ENCODE measurements around the gene RIC8B. TPM values are rescaled to one million over a fixed set of nuclear protein-coding genes. Genes with fewer than 3 reads are reported as not detected.

Gene RIC8B
- total and polyA plus RNA-seq, 2 of the 13 experiments (the other 11 are each of a cell fraction or from before 2014, with no cell fraction given) = 5.1 to 7.5 TPM

GRCh38 chr12:106855221-106855758 lies 80.8 kb downstream of the RIC8B start (continued):
- TF ChIP-seq ZNF281 (CRISPR knock-in tag; IDR thresholded peaks at IDR 0.05; ENCODE audit: borderline replicate concordance) (peak; percentile 18; the same call in 1 of the 2 replicates), MXD3 (CRISPR knock-in tag; IDR thresholded peaks at IDR 0.05) (no peak), ZNF282 (IDR thresholded peaks at IDR 0.05; ENCODE audit: partially characterized antibody) (no peak), ZNF207 (IDR thresholded peaks at IDR 0.05; ENCODE audit: borderline replicate concordance) (no peak), ZNF749 (CRISPR knock-in tag; IDR thresholded peaks at IDR 0.05; ENCODE audit: borderline replicate concordance) (no peak), ZNF224 (CRISPR knock-in tag; IDR thresholded peaks at IDR 0.05) (no peak), NFYC (CRISPR knock-in tag; IDR thresholded peaks at IDR 0.05) (no peak), ZNF432 (CRISPR knock-in tag; IDR thresholded peaks at IDR 0.05; ENCODE audit: borderline replicate concordance) (no peak), RFXANK (CRISPR knock-in tag; IDR thresholded peaks at IDR 0.05) (no peak), CTCF (CRISPR knock-in tag; IDR thresholded peaks at IDR 0.05) (no peak), ZNF775 (CRISPR knock-in tag; IDR thresholded peaks at IDR 0.05; ENCODE audit: borderline replicate concordance) (no peak), ZNF543 (CRISPR knock-in tag; IDR thresholded peaks at IDR 0.05) (no peak), FOXP1 (IDR thresholded peaks at IDR 0.05) (peak; percentile 87), FOXP1 (CRISPR knock-in tag; IDR thresholded peaks at IDR 0.05) (peak; percentile 94), ZNF607 (CRISPR knock-in tag; IDR thresholded peaks at IDR 0.05; ENCODE audit: borderline replicate concordance) (no peak), ZNF234 (CRISPR knock-in tag; conservative IDR thresholded peaks at IDR 0.05) (no peak), HOXA5 (CRISPR knock-in tag; IDR thresholded peaks at IDR 0.05) (no peak; the same call in 1 of the 2 replicates), ZMAT5 (CRISPR knock-in tag; IDR thresholded peaks at IDR 0.05; ENCODE audit: borderline replicate concordance, low read depth) (no peak), PITX1 (CRISPR knock-in tag; IDR thresholded peaks at IDR 0.05) (peak; percentile 74), YEATS4 (CRISPR knock-in tag; IDR thresholded peaks at IDR 0.05; ENCODE audit: borderline replicate concordance) (peak; percentile 69), ZNF570 (CRISPR knock-in tag; IDR thresholded peaks at IDR 0.05; ENCODE audit: borderline replicate concordance) (no peak), FOXK2 (IDR thresholded peaks at IDR 0.05) (peak; percentile 56; the same call in 1 of the 2 replicates), NRL (CRISPR knock-in tag; IDR thresholded peaks at IDR 0.05; ENCODE audit: borderline replicate concordance) (no peak), HOMEZ (CRISPR knock-in tag; IDR thresholded peaks at IDR 0.05; ENCODE audit: low read depth) (peak; percentile 44; the same call in 1 of the 2 replicates), GABPA (IDR thresholded peaks at IDR 0.05; ENCODE audit: low read depth, low read length) (no peak), GABPA (CRISPR knock-in tag; IDR thresholded peaks at IDR 0.05; ENCODE audit: low read depth) (peak; percentile 60), ZNF546 (CRISPR knock-in tag; conservative IDR thresholded peaks at IDR 0.05) (no peak)

Data from HepG2 (cell line).